Esophagus squamous epithelium (tissue), 4 donors: Measurements from ENCODE around the gene MRPS7.

Experiments
- POLR2A ChIP-seq, 4 donors: fragments of 450-650 bp; IDR thresholded peaks; one replicate each; pipeline ENCODE4 v1.6.1; 2017; ENCODE audit warnings: antibody characterized with exemption in 4 of 4, mild to moderate bottlenecking in 4 of 4, moderate library complexity in 3 of 4
- TF ChIP-seq, protein P1 (sequence below), 6 experiments: fragments of 450-650 bp in 4 of 6; fragments of 200-600 bp in 2 of 6; sonication (generic) in 2 of 6; IDR thresholded peaks; one replicate each; pipeline ENCODE4 v1.5.1; 2016 to 2019; ENCODE audit warnings: antibody characterized with exemption in 6 of 6, mild to moderate bottlenecking in 4 of 6, moderate library complexity in 4 of 6

DNA sequence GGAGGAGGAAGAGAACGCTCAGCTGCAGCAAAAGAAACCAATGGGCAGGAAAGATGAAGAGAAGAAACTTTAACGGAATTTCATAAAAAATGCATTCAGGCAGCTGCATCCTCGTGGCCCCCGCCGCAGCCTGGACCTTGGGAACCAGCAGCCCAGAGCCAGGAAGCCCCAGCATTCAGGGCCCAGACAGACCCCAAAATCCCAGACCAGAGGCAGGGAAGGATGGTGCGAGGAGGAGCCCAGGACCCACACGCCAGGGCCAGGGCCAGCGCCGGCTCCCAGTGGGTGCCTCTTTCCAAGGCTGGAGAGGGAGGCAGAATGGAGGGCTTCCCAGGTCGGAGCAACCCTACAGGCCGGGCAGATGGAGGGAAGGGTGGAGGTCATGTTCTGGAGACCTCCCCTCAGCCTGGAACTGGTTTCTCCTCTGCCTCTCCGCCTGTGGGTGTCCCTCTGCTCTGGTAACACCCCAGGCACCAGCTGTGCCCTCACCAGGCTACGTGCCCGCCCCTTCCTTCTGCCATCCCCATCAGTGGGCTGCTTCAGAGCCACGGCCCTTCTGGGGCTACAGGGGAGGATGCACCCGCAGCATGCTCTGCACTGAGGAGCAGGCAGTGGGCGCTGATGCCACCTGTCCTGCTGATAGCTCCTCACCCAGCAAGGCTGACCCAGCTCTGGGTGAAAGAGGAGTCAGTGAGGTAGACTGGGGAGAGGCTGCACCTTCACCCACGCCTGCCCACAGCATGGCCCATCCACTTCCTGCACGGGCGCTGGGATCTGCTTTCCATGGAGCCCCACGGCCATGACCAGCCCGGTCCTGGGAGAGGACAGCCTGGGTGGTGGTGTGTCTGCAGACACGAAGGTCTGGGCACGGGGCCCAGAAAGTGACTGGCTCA, 10.5 kb downstream of the MRPS7 start:
- TF ChIP-seq, protein P1, sequence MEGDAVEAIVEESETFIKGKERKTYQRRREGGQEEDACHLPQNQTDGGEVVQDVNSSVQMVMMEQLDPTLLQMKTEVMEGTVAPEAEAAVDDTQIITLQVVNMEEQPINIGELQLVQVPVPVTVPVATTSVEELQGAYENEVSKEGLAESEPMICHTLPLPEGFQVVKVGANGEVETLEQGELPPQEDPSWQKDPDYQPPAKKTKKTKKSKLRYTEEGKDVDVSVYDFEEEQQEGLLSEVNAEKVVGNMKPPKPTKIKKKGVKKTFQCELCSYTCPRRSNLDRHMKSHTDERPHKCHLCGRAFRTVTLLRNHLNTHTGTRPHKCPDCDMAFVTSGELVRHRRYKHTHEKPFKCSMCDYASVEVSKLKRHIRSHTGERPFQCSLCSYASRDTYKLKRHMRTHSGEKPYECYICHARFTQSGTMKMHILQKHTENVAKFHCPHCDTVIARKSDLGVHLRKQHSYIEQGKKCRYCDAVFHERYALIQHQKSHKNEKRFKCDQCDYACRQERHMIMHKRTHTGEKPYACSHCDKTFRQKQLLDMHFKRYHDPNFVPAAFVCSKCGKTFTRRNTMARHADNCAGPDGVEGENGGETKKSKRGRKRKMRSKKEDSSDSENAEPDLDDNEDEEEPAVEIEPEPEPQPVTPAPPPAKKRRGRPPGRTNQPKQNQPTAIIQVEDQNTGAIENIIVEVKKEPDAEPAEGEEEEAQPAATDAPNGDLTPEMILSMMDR (IDR thresholded peaks at IDR 0.05), result no peak
- no peak for TF ChIP-seq POLR2A (IDR thresholded peaks at IDR 0.05)
